HG03342 (cell line): Measurements from ENCODE around the gene DTWD2.

ENCODE experiments used
- ATAC-seq: cut with Tn5 transposase; IDR thresholded peaks from one replicate; pipeline ENCODE4 v1.9.1; 2021; ENCODE audit warnings: mild to moderate bottlenecking, moderate library complexity; ENCODE audit not compliant: unreplicated experiment

The DTWD2 gene, protein sequence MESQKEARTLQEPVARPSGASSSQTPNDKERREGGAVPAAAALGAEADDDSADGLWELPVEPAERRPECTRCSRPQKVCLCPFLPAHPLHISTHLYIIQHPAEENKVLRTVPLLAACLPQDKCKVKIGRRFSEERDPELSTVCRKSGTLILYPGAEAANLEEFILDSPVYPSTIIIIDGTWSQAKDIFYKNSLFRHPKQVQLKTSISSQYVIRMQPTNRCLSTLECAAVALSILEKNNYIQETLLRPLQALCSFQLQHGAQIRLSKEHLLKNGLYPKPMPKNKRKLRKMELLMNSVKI

GRCh38 chr5:118987988-118988865 is at the start of gene DTWD2:
TSS of gene DTWD2 (minus strand) at chr5:118988547. CDS start at chr5:118988511, 36 bp downstream.
- ATAC-seq = peak; percentile 96

DNA sequence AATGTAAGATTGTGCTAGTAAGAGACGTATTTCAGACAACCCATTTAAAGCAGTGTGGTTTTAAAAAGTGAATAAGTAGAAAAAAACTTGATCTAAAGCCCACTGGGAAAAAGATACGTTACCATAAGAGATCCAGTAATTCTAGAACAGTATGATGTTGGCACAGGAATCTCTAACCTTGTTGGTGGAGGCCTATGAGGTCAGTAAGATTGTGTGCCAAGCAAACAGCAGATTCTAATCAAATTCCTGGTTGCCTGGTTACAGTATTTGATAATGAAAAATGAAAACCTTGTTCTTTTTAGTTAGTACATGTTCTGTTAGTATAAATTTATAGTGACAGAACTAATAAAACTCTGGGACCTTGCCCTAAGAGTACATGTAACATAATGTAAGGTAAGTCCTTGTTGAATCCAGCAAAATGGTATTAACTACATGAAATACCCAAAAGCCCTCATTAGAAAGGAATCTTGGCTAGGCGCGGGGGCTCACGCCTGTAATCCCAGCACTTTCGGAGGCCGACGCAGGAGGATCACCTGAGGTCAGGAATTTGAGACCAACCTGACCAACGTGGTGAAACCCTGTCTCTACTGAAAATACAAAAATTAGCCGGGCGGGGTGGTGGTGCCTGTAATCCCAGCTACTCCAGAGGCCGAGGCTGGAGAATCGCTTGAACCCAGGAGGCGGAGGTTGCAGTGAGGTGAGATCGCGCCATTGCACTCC is 49.3 kb upstream of the DTWD2 start:
- ATAC-seq = no peak

- ATAC-seq = no peak
Observed at GRCh38 chr5:119036101-119036762, 47.9 kb upstream of the DTWD2 start.

- ATAC-seq = no peak
Observed at GRCh38 chr5:119033135-119033534, 44.8 kb upstream of the DTWD2 start.

GRCh38 chr5:119032656-119033055 is 44.3 kb upstream of the DTWD2 start:
- peak; percentile 32 for ATAC-seq

DNA sequence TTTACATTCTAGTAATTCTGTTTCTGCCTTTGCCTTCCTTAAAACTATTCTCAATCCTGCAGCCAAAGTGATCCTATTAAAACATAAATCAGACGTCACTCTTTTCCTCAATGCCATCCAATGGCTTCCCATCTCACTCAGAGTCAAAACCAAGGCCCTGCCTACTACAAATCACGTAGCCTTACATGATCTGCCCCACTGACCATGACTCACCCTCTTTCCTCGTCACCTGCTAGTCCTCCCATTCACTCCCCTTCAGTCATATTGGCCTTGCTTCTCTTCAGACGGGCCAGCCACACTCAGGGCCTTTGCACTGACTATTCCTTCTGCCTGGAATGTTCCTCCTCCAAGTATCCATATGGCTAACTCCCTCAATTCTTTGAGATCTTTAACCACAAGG is 43.6 kb upstream of the DTWD2 start:
- ATAC-seq = peak; percentile 62

GRCh38 chr5:119031011-119031886 is 42.9 kb upstream of the DTWD2 start:
- peak; percentile 79 for ATAC-seq

GRCh38 chr5:119028575-119028974 is 40.2 kb upstream of the DTWD2 start:
- ATAC-seq = no peak

- no peak for ATAC-seq
Observed at GRCh38 chr5:119022773-119023172, 34.4 kb upstream of the DTWD2 start.

DNA sequence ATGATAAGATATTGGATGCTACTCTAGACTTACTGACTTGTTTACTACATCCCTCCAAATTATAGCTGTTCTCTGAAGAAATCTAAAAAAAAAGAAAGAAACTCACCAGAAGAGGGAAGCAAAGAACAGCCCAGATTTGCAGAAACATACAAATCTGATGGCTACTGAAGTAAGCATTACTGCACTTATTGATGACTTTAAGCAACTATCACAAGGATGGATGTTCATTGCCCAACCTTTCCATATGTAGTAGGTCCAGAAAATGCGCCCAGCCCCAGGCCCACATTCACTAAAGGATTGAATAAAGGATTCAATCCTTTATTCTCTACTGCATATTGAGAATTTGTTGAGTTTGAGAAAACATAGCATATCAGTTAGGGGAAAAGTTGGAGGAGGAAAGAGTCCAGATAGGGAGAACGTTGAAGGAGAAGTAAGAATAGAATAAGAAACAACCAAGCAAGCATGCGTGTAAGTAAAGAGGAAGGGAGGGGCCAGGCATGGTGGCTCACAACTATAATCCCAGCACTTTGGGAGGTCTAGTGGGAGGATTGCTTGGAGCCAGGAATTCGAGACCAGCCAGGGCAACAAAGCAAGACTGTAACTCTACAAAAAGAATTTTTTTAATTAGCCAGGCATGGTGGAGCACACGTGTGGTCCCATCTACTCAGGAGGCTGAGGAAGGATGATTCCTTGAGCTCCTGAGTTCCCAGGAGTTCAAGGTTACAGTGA is 33.8 kb upstream of the DTWD2 start:
- ATAC-seq = peak; percentile 72

- ATAC-seq = no peak
Observed at GRCh38 chr5:119021149-119021732, 32.9 kb upstream of the DTWD2 start.

GRCh38 chr5:119019949-119020348 is 31.6 kb upstream of the DTWD2 start:
- ATAC-seq = no peak

- ATAC-seq = no peak
Observed at GRCh38 chr5:119019501-119019900, 31.2 kb upstream of the DTWD2 start.

GRCh38 chr5:119017994-119018393 is 29.6 kb upstream of the DTWD2 start:
- ATAC-seq = no peak

GRCh38 chr5:119016125-119016774 is 27.9 kb upstream of the DTWD2 start:
- peak; percentile 91 for ATAC-seq

DNA sequence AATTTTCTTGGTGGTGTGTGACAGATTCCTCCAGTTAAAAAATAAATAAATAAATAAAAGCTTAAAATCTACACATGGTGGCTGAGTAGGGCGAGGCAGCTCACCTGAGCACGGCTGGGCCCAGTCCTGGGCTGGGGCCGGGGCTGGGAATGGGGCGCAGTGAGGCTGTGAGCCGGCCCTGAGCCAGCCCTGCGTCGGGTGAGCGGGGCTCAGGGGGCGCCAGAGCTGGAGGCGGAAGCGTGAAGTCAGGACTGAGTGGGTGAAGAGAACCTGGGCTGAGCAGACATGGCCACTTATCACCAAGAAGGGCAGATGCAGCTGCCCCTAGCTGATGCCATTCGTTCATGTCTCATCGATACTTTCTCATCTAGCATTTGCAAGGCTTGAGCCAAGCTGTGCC is 22.8 kb upstream of the DTWD2 start:
- no peak for ATAC-seq

- no peak for ATAC-seq
Observed at GRCh38 chr5:119010206-119010605, 21.9 kb upstream of the DTWD2 start.

GRCh38 chr5:119009131-119009530 is 20.8 kb upstream of the DTWD2 start:
- no peak for ATAC-seq
